K562 (cell line): ENCODE results near the gene EPHB1. TPM values are rescaled to one million over a fixed set of nuclear protein-coding genes. Genes with fewer than 3 reads are reported as not detected.

Experiments
- ATAC-seq: fragments of 200-7000 bp; cut with Tn5 transposase; 3 replicates; pipeline ENCODE4 v1.9.1; 2020; ENCODE audit warnings: moderate library complexity
- BruUV-seq: library from RNA; stranded (reverse); fragments of 400-500 nt; replicated peaks from 2 replicates; lab custom pipeline; 2021; lab: Mats Ljungman, UMichigan
- CTCF ChIA-PET: fragments of 300-600 bp; formaldehyde crosslinking; extraction: SDS; loops from one replicate; lab custom pipeline; 2021; ENCODE audit warnings: low intra/inter-chr PET ratio; lab: Yijun Ruan, JAX
- POLR2A ChIA-PET: fragments of 300-600, 350-650 bp; sonication (Branson Sonifier 250); formaldehyde crosslinking; extraction: SDS; loops from one replicate; lab custom pipeline; 2021; ENCODE audit warnings: antibody characterized with exemption, inconsistent platforms; lab: Yijun Ruan, JAX
- DNase-seq, 4 experiments: peaks; one replicate each; pipeline versions ENCODE4 v3.0.0 to v3.0.0-alpha.2; 2011 to 2018; ENCODE audit warnings: low spot score in 3 of 4, mixed read lengths in 3 of 4; ENCODE audit errors: extremely low read depth in 1 of 4
- FAIRE-seq: peaks from 2 replicates; lab custom pipeline; 2011; peaks lifted over from hg19 to GRCh38; lab: Jason Lieb, UNC
- H2AFZ ChIP-seq: 2 replicates; pipeline ENCODE4 v1.6.0; 2011; ENCODE audit warnings: low read depth, low read length, control low read depth, inconsistent platforms
- H3K27ac ChIP-seq: fragments of 200-600 bp; 3 replicates; pipeline ENCODE4 v1.8.0; 2011; ENCODE audit warnings: low read depth, mild to moderate bottlenecking, control low read depth, inconsistent platforms, low read length, moderate library complexity, mixed read lengths; ENCODE audit errors: extremely low read depth
- H3K27me3 ChIP-seq, 2 experiments: fragments of 300-600 bp in 1 of 2; 2 replicates in 1 of 2; 3 replicates in 1 of 2; pipeline versions ENCODE4 v1.6.0 to v1.8.0; 2011; ENCODE audit warnings: inconsistent platforms in 2 of 2, low read length in 2 of 2, mild to moderate bottlenecking in 1 of 2, mixed read lengths in 1 of 2, moderate library complexity in 1 of 2; ENCODE audit not compliant: control insufficient read depth in 2 of 2, insufficient read depth in 2 of 2
- H3K36me3 ChIP-seq: fragments of 300-600 bp; 3 replicates; pipeline ENCODE4 v1.8.0; 2011; ENCODE audit warnings: mild to moderate bottlenecking, low read length, inconsistent platforms; ENCODE audit not compliant: control insufficient read depth, insufficient read depth
- H3K4me1 ChIP-seq, 2 experiments: fragments of 200-600 bp in 1 of 2; replicated peaks in 1 of 2; 2 replicates in 1 of 2; 3 replicates in 1 of 2; pipeline versions ENCODE4 v1.5.1 to v1.8.0; 2011; ENCODE audit warnings: inconsistent platforms in 2 of 2, low read length in 2 of 2, mild to moderate bottlenecking in 1 of 2, mixed read lengths in 1 of 2, moderate library complexity in 1 of 2; ENCODE audit not compliant: control insufficient read depth in 2 of 2, insufficient read depth in 2 of 2
- H3K4me2 ChIP-seq: 2 replicates; pipeline ENCODE4 v1.6.1; 2011; ENCODE audit warnings: low read length, control low read depth, inconsistent platforms, mixed read lengths; ENCODE audit not compliant: insufficient read depth
- H3K4me3 ChIP-seq: fragments of 200-600 bp; sonication (generic), shearing (Covaris generic); 2 replicates; pipeline ENCODE4 v1.5.1; 2016; ENCODE audit warnings: control low read depth, inconsistent platforms
- H3K79me2 ChIP-seq: fragments of 200-600 bp; 3 replicates; pipeline ENCODE4 v1.8.0; 2011; ENCODE audit warnings: low read length, inconsistent platforms; ENCODE audit not compliant: control insufficient read depth, insufficient read depth
- H3K9ac ChIP-seq, 2 experiments: 2 replicates each; pipeline versions ENCODE4 v1.6.0 to v1.6.1; 2011; ENCODE audit warnings: low read depth in 2 of 2, low read length in 2 of 2, control low read depth in 1 of 2, inconsistent platforms in 1 of 2, mild to moderate bottlenecking in 1 of 2, mixed read lengths in 1 of 2; ENCODE audit not compliant: insufficient read depth in 1 of 2
- H3K9me1 ChIP-seq: one replicate; pipeline ENCODE4 v1.6.0; 2011; ENCODE audit warnings: inconsistent platforms, mild to moderate bottlenecking, low read length, moderate library complexity; ENCODE audit not compliant: control insufficient read depth, insufficient read depth
- H3K9me3 ChIP-seq: replicated peaks from 2 replicates; pipeline ENCODE4 v1.5.1; 2011; ENCODE audit warnings: low read depth, low read length, inconsistent platforms; ENCODE audit not compliant: control insufficient read depth, insufficient read depth
- H4K20me1 ChIP-seq: replicated peaks from 2 replicates; pipeline ENCODE4 v1.6.1; 2011; ENCODE audit warnings: low read length, inconsistent platforms, mixed read lengths; ENCODE audit not compliant: control insufficient read depth, insufficient read depth
- ADNP ChIP-seq: fragments of 200-800 bp; sonication (Bioruptor generic); IDR thresholded peaks from 2 replicates; pipeline ENCODE4 v1.6.1; 2016; ENCODE audit warnings: missing genetic modification characterization, missing compliant biosample characterization
- GMEB1 ChIP-seq: fragments of 250-450 bp; sonication (Bioruptor Pico); IDR thresholded peaks from 2 replicates; pipeline ENCODE4 v1.4.0; 2020; ENCODE audit warnings: mild to moderate bottlenecking
- KAT2B ChIP-seq: IDR thresholded peaks from one replicate; pipeline ENCODE4 v1.6.1; 2012; ENCODE audit warnings: low read depth, mild to moderate bottlenecking, control low read depth, inconsistent platforms, low read length, moderate library complexity
- KLF13 ChIP-seq: fragments of 450-650 bp; IDR thresholded peaks from 2 replicates; pipeline ENCODE4 v1.6.1; 2016; ENCODE audit warnings: missing genetic modification characterization, low read depth, mild to moderate bottlenecking, missing compliant biosample characterization, moderate library complexity, borderline replicate concordance
- NR2F6 ChIP-seq: fragments of 450-650 bp; formaldehyde crosslinking; IDR thresholded peaks from 2 replicates; pipeline ENCODE4 v1.4.0; 2020; ENCODE audit warnings: mild to moderate bottlenecking
- U2AF2 ChIP-seq: fragments of 200-400 bp; formaldehyde crosslinking; optimal IDR thresholded peaks from 2 replicates; pipeline ENCODE3; 2017; ENCODE audit warnings: low read depth, mild to moderate bottlenecking, low read length
- ZNF274 ChIP-seq: IDR thresholded peaks from 2 replicates; pipeline ENCODE4 v1.6.1; 2011; ENCODE audit warnings: low read depth, mild to moderate bottlenecking, low read length, moderate library complexity, borderline replicate concordance
- WGBS: fragments of 100-300 bp; shearing (Covaris generic); methylation state at CpG from one replicate; pipeline ENCODE4 v1.1.6; 2016; ENCODE audit warnings: low coverage, mixed read lengths; ENCODE audit not compliant: insufficient coverage; ENCODE audit errors: missing lambda C conversion rate; 5-methylcytosine and 5-hydroxymethylcytosine counted together
- in situ Hi-C: fragments of 300-500 bp; cut with MboI; formaldehyde crosslinking; loops from 4 replicates; pipeline ENCODE4 v1.15.0; 2018; ENCODE audit warnings: inconsistent platforms, mixed read lengths
- intact Hi-C: fragments of 100-400 bp; cut with micrococcal nuclease; formaldehyde crosslinking; loops from 2 replicates; pipeline ENCODE4 v1.14.2; 2022
- polyA plus RNA-seq, 8 experiments: library from polyadenylated mRNA; depleted of rRNA in 4 of 8; stranded (reverse) in 5 of 8; unstranded in 3 of 8; fragments of >200 nt; fragmentation: Nextera tagmentation in 2 of 8; fragmentation: Illumina TruSeq in 1 of 8; extraction: Ambion mirVana in 2 of 8; extraction: Trizol in 1 of 8; gene quantifications; 2 replicates each; pipeline versions ENCODE4 v1.2.1 to v1.2.3, GENCODE V29; 2011 to 2014; ENCODE audit warnings: inconsistent platforms in 1 of 8, missing spikeins in 1 of 8
- total RNA-seq, 7 experiments: library from RNA; depleted of rRNA in 6 of 7; stranded (reverse); fragments of >200 nt in 6 of 7; fragmentation: Illumina TruSeq in 2 of 7; extraction: Trizol in 2 of 7; gene quantifications; 2 replicates each; pipeline versions ENCODE4 v1.2.1 to v1.2.3, GENCODE V29; 2011 to 2021; ENCODE audit warnings: low replicate concordance in 1 of 7

EPHB1 gene
- total and polyA plus RNA-seq, 9 of the 15 experiments (the other 6 are each of a cell fraction or from before 2014, with no cell fraction given) = 0.29 TPM; not detected in 8

GRCh38 chr3:134879990-134880389, 84.9 kb downstream of the EPHB1 start (continued):
- TF ChIP-seq GMEB1 = no peak
- TF ChIP-seq, all 486 proteins: peak for 0

- 0% methylated on average over 3 of the region's 4 CpGs for WGBS
- Histone ChIP-seq H3K27me3 (no peaks in the 10 kb centered on the region), H4K20me1 (no peaks in the 10 kb centered on the region), H3K79me2 (no peaks in the 10 kb centered on the region), H3K27ac (no peak overlapping the region), H3K9ac (no peak overlapping the region), H2AFZ (no peak overlapping the region), H3K9me3 (no peaks in the 10 kb centered on the region), H3K4me1 (no peaks in the 10 kb centered on the region), H3K4me3 (no peak overlapping the region), H3K4me2 (no peak overlapping the region), H3K9me1 (no peaks in the 10 kb centered on the region), H3K36me3 (no peaks in the 10 kb centered on the region)
- no peak for FAIRE-seq
- no peak for DNase-seq
- intact Hi-C loops (no loop called here), in situ Hi-C loops (no loop called here)
- ChIA-PET CTCF (no interaction called here), POLR2A (no interaction called here)
- ATAC-seq = no peak
- no TSS peak for BruUV-seq
- TF ChIP-seq NR2F6 (CRISPR knock-in tag) = no peak
- TF ChIP-seq KAT2B = no peak
- TF ChIP-seq KLF13 (tag) = no peak
- no peak for TF ChIP-seq ZNF274
- TF ChIP-seq ADNP (tag) = no peak
- TF ChIP-seq U2AF2 = no peak
These were observed 85.4 kb downstream of the EPHB1 start for GRCh38 chr3:134880431-134880830.
